IMR-90 (cell line): ENCODE data around the gene KCNV2. TPM values are rescaled to one million over a fixed set of nuclear protein-coding genes. Genes with fewer than 3 reads are reported as not detected.

Experiments
- ATAC-seq: fragments of 200-7000 bp; cut with Tn5 transposase; 2 replicates; pipeline ENCODE4 v1.9.1; 2020; ENCODE audit warnings: low read depth, mild to moderate bottlenecking, moderate library complexity
- BruUV-seq: library from RNA; stranded (reverse); fragments of 400-500 nt; replicated peaks from 2 replicates; lab custom pipeline; 2021; lab: Mats Ljungman, UMichigan
- CTCF ChIA-PET: fragments of 300-600 bp; formaldehyde crosslinking; extraction: SDS; loops from one replicate; lab custom pipeline; 2021; ENCODE audit warnings: antibody characterized with exemption; lab: Yijun Ruan, JAX
- POLR2A ChIA-PET: fragments of 300-600 bp; sonication (Branson Sonifier 250); formaldehyde crosslinking; loops from one replicate; lab custom pipeline; 2022; ENCODE audit warnings: antibody characterized with exemption; ENCODE audit not compliant: unreplicated experiment; lab: Charles Lee
- DNase-seq: peaks from one replicate; pipeline ENCODE4 v3.0.0; 2013
- H2AFZ ChIP-seq: replicated peaks from 2 replicates; pipeline ENCODE3; 2013; ENCODE audit warnings: low read length, mild to moderate bottlenecking; ENCODE audit not compliant: poor library complexity
- H2AK5ac ChIP-seq: 2 replicates; pipeline ENCODE4 v1.6.1; 2013; ENCODE audit warnings: low read depth, low read length, inconsistent platforms
- H2AK9ac ChIP-seq: replicated peaks from 2 replicates; pipeline ENCODE3; 2013; ENCODE audit warnings: mild to moderate bottlenecking, low read depth, low read length, moderate library complexity; ENCODE audit not compliant: poor library complexity
- H2BK120ac ChIP-seq: 2 replicates; pipeline ENCODE4 v1.6.1; 2013; ENCODE audit warnings: low read depth, low read length, inconsistent platforms
- H2BK15ac ChIP-seq: 3 replicates; pipeline ENCODE4 v1.6.1; 2013; ENCODE audit warnings: low read depth, low read length, inconsistent platforms
- H2BK20ac ChIP-seq: 2 replicates; pipeline ENCODE4 v1.6.1; 2013; ENCODE audit warnings: low read depth, mild to moderate bottlenecking, inconsistent platforms, low read length, moderate library complexity
- H2BK5ac ChIP-seq: 2 replicates; pipeline ENCODE4 v1.6.1; 2013; ENCODE audit warnings: mild to moderate bottlenecking, low read depth, low read length, inconsistent platforms; ENCODE audit not compliant: poor library complexity, severe bottlenecking
- H3K14ac ChIP-seq: replicated peaks from 2 replicates; pipeline ENCODE4 v1.6.1; 2013; ENCODE audit warnings: low read depth, low read length, inconsistent platforms
- H3K18ac ChIP-seq: 2 replicates; pipeline ENCODE4 v1.6.1; 2013; ENCODE audit warnings: low read depth, low read length, control low read depth
- H3K23ac ChIP-seq: 2 replicates; pipeline ENCODE4 v1.6.1; 2013; ENCODE audit warnings: low read depth, low read length, inconsistent platforms
- H3K27ac ChIP-seq: 2 replicates; pipeline ENCODE4 v1.5.1; 2013; ENCODE audit warnings: mild to moderate bottlenecking, control low read depth, low read length; ENCODE audit not compliant: insufficient read depth
- H3K27me3 ChIP-seq: 2 replicates; pipeline ENCODE4 v1.6.1; 2013; ENCODE audit warnings: low read length; ENCODE audit not compliant: control insufficient read depth, insufficient read depth
- H3K36me3 ChIP-seq: 2 replicates; pipeline ENCODE4 v1.6.1; 2013; ENCODE audit warnings: low read length, mixed read lengths; ENCODE audit not compliant: control insufficient read depth, insufficient read depth
- H3K4ac ChIP-seq: 2 replicates; pipeline ENCODE4 v1.6.1; 2013; ENCODE audit warnings: low read depth, low read length, inconsistent platforms
- H3K4me1 ChIP-seq: 2 replicates; pipeline ENCODE4 v1.6.1; 2013; ENCODE audit warnings: low read length, mixed read lengths; ENCODE audit not compliant: control insufficient read depth, insufficient read depth
- H3K4me2 ChIP-seq: 2 replicates; pipeline ENCODE4 v1.6.1; 2013; ENCODE audit warnings: low read depth, mild to moderate bottlenecking, control low read depth, low read length, moderate library complexity
- H3K4me3 ChIP-seq: 2 replicates; pipeline ENCODE4 v1.5.1; 2013; ENCODE audit warnings: low read depth, mild to moderate bottlenecking, control low read depth, low read length, moderate library complexity; ENCODE audit not compliant: insufficient read depth
- H3K56ac ChIP-seq: 2 replicates; pipeline ENCODE4 v1.6.1; 2013; ENCODE audit warnings: low read length, inconsistent platforms; ENCODE audit not compliant: insufficient read depth; ENCODE audit errors: extremely low read depth
- H3K79me1 ChIP-seq, 2 experiments: 2 replicates each; pipeline ENCODE4 v1.6.1; 2013; ENCODE audit warnings: low read length in 2 of 2, inconsistent platforms in 1 of 2, low read depth in 1 of 2
- H3K9ac ChIP-seq: 2 replicates; pipeline ENCODE4 v1.6.1; 2013; ENCODE audit warnings: low read depth, low read length, control low read depth
- H3K9me1 ChIP-seq: 2 replicates; pipeline ENCODE4 v1.6.1; 2013; ENCODE audit warnings: low read length, inconsistent platforms; ENCODE audit not compliant: insufficient read depth
- H3K9me3 ChIP-seq: 2 replicates; pipeline ENCODE4 v1.6.1; 2013; ENCODE audit warnings: low read length; ENCODE audit not compliant: control insufficient read depth, insufficient read depth
- H4K20me1 ChIP-seq: 2 replicates; pipeline ENCODE4 v1.6.1; 2013; ENCODE audit warnings: low read length, inconsistent platforms; ENCODE audit not compliant: insufficient read depth
- H4K5ac ChIP-seq: 2 replicates; pipeline ENCODE4 v1.6.1; 2013; ENCODE audit warnings: mild to moderate bottlenecking, low read depth, low read length, control low read depth
- H4K8ac ChIP-seq, 2 experiments: 2 replicates each; pipeline ENCODE4 v1.6.1; 2013; ENCODE audit warnings: low read depth in 2 of 2, low read length in 2 of 2, control low read depth in 1 of 2, inconsistent platforms in 1 of 2
- H4K91ac ChIP-seq: 2 replicates; pipeline ENCODE4 v1.6.1; 2013; ENCODE audit warnings: low read depth, low read length, inconsistent platforms; ENCODE audit not compliant: insufficient read depth
- RAD21 ChIP-seq: IDR thresholded peaks from 2 replicates; pipeline ENCODE4 v1.6.1; 2012; ENCODE audit warnings: low read length, improper control_type of control experiment
- WGBS, 2 experiments: methylation state at CpG; one replicate each; pipeline versions ENCODE4 v1.1.5 to v1.1.7; 2013; ENCODE audit warnings: missing lambda C conversion rate in 2 of 2; ENCODE audit not compliant: insufficient read length in 1 of 2; ENCODE audit errors: extremely low coverage in 2 of 2; 5-methylcytosine and 5-hydroxymethylcytosine counted together
- dilution Hi-C: fragments of 300-500 bp; cut with HindIII; formaldehyde crosslinking; loops from one replicate; pipeline ENCODE4 v1.14.3; 2018; ENCODE audit warnings: low sequenced_read_pairs; ENCODE audit not compliant: unreplicated experiment
- in situ Hi-C: fragments of 300-500 bp; cut with MboI; formaldehyde crosslinking; loops from 3 replicates; pipeline ENCODE4 v1.14.3; 2019; ENCODE audit warnings: low sequenced_read_pairs, inconsistent platforms, mixed read lengths
- intact Hi-C: fragments of 100-400 bp; cut with micrococcal nuclease; formaldehyde crosslinking; loops from 2 replicates; pipeline ENCODE4 v1.10.0; 2022
- polyA plus RNA-seq, 3 experiments: library from polyadenylated mRNA; depleted of rRNA; stranded (reverse); fragments of >200 nt; gene quantifications; 2 replicates each; pipeline ENCODE4 v1.2.3, GENCODE V29; 2012; ENCODE audit warnings: low replicate concordance in 1 of 3
- total RNA-seq: library from RNA; depleted of rRNA; stranded (reverse); fragments of >200 nt; gene quantifications from 2 replicates; pipeline ENCODE4 v1.2.3, GENCODE V29; 2012

The KCNV2 gene
- total and polyA plus RNA-seq, 2 of the 4 experiments (the other 2 are of a cell fraction), result not detected

DNA sequence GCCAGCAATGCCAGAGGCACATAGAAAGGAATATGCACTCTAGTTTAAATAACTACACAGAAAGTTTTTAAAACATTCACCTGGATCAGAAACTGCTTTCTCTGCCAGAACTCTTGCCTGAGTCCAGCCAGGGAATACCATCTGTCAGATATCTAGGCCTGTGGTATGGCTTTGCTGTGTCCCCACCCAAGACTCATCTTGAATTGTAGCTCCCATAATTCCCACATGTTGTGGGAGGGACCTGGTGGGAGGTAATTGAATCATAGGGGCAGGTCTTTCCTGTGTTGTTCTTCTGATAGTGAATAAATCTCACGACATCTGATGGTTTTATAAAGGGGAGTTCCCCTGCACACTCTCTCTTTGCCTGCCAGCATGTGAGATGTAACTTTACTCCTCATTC, 41.5 kb upstream of the KCNV2 start:
- Histone ChIP-seq H2AK5ac (no peak overlapping the region), H2BK5ac (no peak overlapping the region), H2AFZ (no peak overlapping the region), H3K18ac (no peak overlapping the region), H3K9ac (no peak overlapping the region), H3K27me3 (no peaks in the 10 kb centered on the region), H2BK120ac (no peak overlapping the region), H4K5ac (no peak overlapping the region), H2AK9ac (no peak overlapping the region), H3K9me3 (no peaks in the 10 kb centered on the region), H3K9me1 (no peaks in the 10 kb centered on the region), H2BK15ac (no peak overlapping the region), H4K8ac (no peak overlapping the region), H3K4me2 (no peak overlapping the region), H3K79me1 (no peaks in the 10 kb centered on the region), H4K91ac (no peak overlapping the region), H3K14ac (no peak overlapping the region), H3K23ac (no peak overlapping the region), H3K56ac (no peak overlapping the region), H3K27ac (no peak overlapping the region), H2BK20ac (no peak overlapping the region), H3K36me3 (no peaks in the 10 kb centered on the region), H3K4me3 (no peak overlapping the region), H3K4ac (no peak overlapping the region), H3K4me1 (no peaks in the 10 kb centered on the region), H4K20me1 (no peaks in the 10 kb centered on the region)
- ATAC-seq, result no peak
- no TSS peak for BruUV-seq
- no peak for DNase-seq
- TF ChIP-seq RAD21, result no peak
- CTCF ChIA-PET, result no interaction called here
- POLR2A ChIA-PET, result no interaction called here
- no CpG with 5 or more reads among the region's 1 CpG for WGBS, 2 experiments
- dilution Hi-C loops, result no loop called here
- in situ Hi-C loops, result no loop called here
- intact Hi-C loops, result no loop called here
